HepG2 (cell line): ENCODE data around the gene UCN2. TPM values are rescaled to one million over a fixed set of nuclear protein-coding genes. Genes with fewer than 3 reads are reported as not detected.

Experiments
- ARNTL ChIP-seq: sonication (generic); formaldehyde crosslinking; IDR thresholded peaks from 2 replicates; pipeline ENCODE4 v1.4.0; 2020; ENCODE audit warnings: mild to moderate bottlenecking, missing genetic modification reagents
- MBNL3 ChIP-seq: fragments of 250-450 bp; sonication (Bioruptor Pico); conservative IDR thresholded peaks from 2 replicates; pipeline ENCODE4 v1.8.0; 2022; ENCODE audit warnings: mild to moderate bottlenecking, inconsistent platforms
- ZNF616 ChIP-seq: sonication (generic); formaldehyde crosslinking; IDR thresholded peaks from 2 replicates; pipeline ENCODE4 v1.5.0; 2020; ENCODE audit warnings: low read depth, mild to moderate bottlenecking, missing genetic modification reagents
- polyA plus RNA-seq, 8 experiments: library from polyadenylated mRNA; depleted of rRNA in 3 of 8; stranded (reverse) in 7 of 8; unstranded in 1 of 8; fragments of >200 nt; fragmentation: Illumina TruSeq in 4 of 8; extraction: Trizol in 4 of 8; gene quantifications; 2 replicates each; pipeline versions ENCODE4 v1.2.1 to v1.2.3, GENCODE V29; 2011 to 2016; ENCODE audit warnings: low read depth in 4 of 8, missing spikeins in 1 of 8, mixed read lengths in 1 of 8; ENCODE audit not compliant: insufficient read depth in 1 of 8
- total RNA-seq, 5 experiments: library from RNA; depleted of rRNA; stranded (reverse); fragments of >200 nt; fragmentation: Illumina TruSeq; extraction: Trizol; gene quantifications; 2 replicates each; pipeline ENCODE4 v1.2.3, GENCODE V29; 2016; ENCODE audit warnings: low read depth in 1 of 5
- TF ChIP-seq, protein P1 (sequence below), 2 experiments: fragments of 450-650 bp in 1 of 2; sonication (generic) in 1 of 2; formaldehyde crosslinking in 1 of 2; IDR thresholded peaks; 2 replicates each; pipeline versions ENCODE4 v1.6.1 to v1.8.0; 2016 to 2022; ENCODE audit warnings: antibody characterized with exemption in 1 of 2, mild to moderate bottlenecking in 1 of 2, missing genetic modification reagents in 1 of 2
- TF ChIP-seq, protein P2 (sequence below): sonication (generic); formaldehyde crosslinking; IDR thresholded peaks from 2 replicates; pipeline ENCODE4 v1.4.0; 2020; ENCODE audit warnings: missing genetic modification reagents

The UCN2 gene
- total and polyA plus RNA-seq, 2 of the 13 experiments (the other 11 are each of a cell fraction or from before 2014, with no cell fraction given) = 0.07 to 1.5 TPM

DNA sequence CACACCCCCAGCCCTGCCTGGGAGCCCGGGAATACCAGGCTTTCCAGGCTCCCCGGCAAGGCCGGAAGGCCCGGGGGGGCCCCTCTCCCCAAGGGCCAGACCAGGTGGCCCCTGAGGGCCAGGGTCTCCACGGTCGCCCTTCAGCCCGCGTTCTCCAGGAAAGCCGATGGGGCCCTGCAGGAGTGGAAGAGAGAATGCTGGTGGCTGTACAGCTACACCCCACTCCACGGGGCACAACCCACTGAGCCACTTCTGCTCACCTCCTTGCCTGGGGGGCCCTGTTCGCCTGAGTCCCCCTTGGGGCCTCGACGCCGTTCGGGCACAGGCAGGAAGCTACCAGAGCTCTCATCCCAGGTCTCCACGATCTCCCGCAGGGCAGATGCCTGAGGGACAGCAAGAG is 11.8 kb upstream of the UCN2 start (continued):
- TF ChIP-seq, protein P1, sequence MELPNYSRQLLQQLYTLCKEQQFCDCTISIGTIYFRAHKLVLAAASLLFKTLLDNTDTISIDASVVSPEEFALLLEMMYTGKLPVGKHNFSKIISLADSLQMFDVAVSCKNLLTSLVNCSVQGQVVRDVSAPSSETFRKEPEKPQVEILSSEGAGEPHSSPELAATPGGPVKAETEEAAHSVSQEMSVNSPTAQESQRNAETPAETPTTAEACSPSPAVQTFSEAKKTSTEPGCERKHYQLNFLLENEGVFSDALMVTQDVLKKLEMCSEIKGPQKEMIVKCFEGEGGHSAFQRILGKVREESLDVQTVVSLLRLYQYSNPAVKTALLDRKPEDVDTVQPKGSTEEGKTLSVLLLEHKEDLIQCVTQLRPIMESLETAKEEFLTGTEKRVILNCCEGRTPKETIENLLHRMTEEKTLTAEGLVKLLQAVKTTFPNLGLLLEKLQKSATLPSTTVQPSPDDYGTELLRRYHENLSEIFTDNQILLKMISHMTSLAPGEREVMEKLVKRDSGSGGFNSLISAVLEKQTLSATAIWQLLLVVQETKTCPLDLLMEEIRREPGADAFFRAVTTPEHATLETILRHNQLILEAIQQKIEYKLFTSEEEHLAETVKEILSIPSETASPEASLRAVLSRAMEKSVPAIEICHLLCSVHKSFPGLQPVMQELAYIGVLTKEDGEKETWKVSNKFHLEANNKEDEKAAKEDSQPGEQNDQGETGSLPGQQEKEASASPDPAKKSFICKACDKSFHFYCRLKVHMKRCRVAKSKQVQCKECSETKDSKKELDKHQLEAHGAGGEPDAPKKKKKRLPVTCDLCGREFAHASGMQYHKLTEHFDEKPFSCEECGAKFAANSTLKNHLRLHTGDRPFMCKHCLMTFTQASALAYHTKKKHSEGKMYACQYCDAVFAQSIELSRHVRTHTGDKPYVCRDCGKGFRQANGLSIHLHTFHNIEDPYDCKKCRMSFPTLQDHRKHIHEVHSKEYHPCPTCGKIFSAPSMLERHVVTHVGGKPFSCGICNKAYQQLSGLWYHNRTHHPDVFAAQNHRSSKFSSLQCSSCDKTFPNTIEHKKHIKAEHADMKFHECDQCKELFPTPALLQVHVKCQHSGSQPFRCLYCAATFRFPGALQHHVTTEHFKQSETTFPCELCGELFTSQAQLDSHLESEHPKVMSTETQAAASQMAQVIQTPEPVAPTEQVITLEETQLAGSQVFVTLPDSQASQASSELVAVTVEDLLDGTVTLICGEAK (IDR thresholded peaks at IDR 0.05) = no peak
- TF ChIP-seq, protein P1 (CRISPR knock-in tag; IDR thresholded peaks at IDR 0.05) = no peak
- TF ChIP-seq ARNTL (CRISPR knock-in tag) = no peak
- TF ChIP-seq ZNF616 (CRISPR knock-in tag) = no peak
- TF ChIP-seq MBNL3 (CRISPR knock-in tag) = no peak
- TF ChIP-seq, protein P2, sequence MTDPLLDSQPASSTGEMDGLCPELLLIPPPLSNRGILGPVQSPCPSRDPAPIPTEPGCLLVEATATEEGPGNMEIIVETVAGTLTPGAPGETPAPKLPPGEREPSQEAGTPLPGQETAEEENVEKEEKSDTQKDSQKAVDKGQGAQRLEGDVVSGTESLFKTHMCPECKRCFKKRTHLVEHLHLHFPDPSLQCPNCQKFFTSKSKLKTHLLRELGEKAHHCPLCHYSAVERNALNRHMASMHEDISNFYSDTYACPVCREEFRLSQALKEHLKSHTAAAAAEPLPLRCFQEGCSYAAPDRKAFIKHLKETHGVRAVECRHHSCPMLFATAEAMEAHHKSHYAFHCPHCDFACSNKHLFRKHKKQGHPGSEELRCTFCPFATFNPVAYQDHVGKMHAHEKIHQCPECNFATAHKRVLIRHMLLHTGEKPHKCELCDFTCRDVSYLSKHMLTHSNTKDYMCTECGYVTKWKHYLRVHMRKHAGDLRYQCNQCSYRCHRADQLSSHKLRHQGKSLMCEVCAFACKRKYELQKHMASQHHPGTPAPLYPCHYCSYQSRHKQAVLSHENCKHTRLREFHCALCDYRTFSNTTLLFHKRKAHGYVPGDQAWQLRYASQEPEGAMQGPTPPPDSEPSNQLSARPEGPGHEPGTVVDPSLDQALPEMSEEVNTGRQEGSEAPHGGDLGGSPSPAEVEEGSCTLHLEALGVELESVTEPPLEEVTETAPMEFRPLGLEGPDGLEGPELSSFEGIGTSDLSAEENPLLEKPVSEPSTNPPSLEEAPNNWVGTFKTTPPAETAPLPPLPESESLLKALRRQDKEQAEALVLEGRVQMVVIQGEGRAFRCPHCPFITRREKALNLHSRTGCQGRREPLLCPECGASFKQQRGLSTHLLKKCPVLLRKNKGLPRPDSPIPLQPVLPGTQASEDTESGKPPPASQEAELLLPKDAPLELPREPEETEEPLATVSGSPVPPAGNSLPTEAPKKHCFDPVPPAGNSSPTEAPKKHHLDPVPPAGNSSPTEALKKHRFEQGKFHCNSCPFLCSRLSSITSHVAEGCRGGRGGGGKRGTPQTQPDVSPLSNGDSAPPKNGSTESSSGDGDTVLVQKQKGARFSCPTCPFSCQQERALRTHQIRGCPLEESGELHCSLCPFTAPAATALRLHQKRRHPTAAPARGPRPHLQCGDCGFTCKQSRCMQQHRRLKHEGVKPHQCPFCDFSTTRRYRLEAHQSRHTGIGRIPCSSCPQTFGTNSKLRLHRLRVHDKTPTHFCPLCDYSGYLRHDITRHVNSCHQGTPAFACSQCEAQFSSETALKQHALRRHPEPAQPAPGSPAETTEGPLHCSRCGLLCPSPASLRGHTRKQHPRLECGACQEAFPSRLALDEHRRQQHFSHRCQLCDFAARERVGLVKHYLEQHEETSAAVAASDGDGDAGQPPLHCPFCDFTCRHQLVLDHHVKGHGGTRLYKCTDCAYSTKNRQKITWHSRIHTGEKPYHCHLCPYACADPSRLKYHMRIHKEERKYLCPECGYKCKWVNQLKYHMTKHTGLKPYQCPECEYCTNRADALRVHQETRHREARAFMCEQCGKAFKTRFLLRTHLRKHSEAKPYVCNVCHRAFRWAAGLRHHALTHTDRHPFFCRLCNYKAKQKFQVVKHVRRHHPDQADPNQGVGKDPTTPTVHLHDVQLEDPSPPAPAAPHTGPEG (CRISPR knock-in tag) = no peak
